PC-9 (cell line): Measurements from ENCODE around the gene SH3BP5L. TPM values are rescaled to one million over a fixed set of nuclear protein-coding genes. Genes with fewer than 3 reads are reported as not detected.

Source experiments
- BruUV-seq: library from RNA; stranded (reverse); fragments of 400-500 nt; replicated peaks from 2 replicates; lab custom pipeline; 2021; lab: Mats Ljungman, UMichigan
- CTCF ChIA-PET: fragments of 300-600 bp; sonication (Branson Sonifier 250); formaldehyde crosslinking; loops from one replicate; lab custom pipeline; 2022; ENCODE audit warnings: antibody characterized with exemption; lab: Charles Lee
- POLR2A ChIA-PET: fragments of 300-600 bp; sonication (Branson Sonifier 250); formaldehyde crosslinking; loops from one replicate; lab custom pipeline; 2022; ENCODE audit warnings: antibody characterized with exemption; ENCODE audit not compliant: unreplicated experiment; lab: Charles Lee
- DNase-seq, 2 experiments: peaks; one replicate each; pipeline versions ENCODE4 v3.0.0 to v3.0.0-alpha.2; 2015 to 2022; ENCODE audit warnings: mixed read lengths in 1 of 2
- H2AFZ ChIP-seq: fragments of 200-600 bp; sonication (generic); 2 replicates; pipeline ENCODE4 v1.8.1; 2017; ENCODE audit warnings: antibody characterized with exemption
- H3F3A ChIP-seq: fragments of 200-600 bp; sonication (generic); 2 replicates; pipeline ENCODE4 v1.8.1; 2017; ENCODE audit warnings: antibody characterized with exemption, mild to moderate bottlenecking, low read depth; ENCODE audit not compliant: insufficient read depth
- H3K27ac ChIP-seq: fragments of 200-600 bp; sonication (generic); 2 replicates; pipeline ENCODE4 v1.6.1; 2016; ENCODE audit warnings: mixed run types
- H3K27me3 ChIP-seq: fragments of 200-600 bp; sonication (generic); 2 replicates; pipeline ENCODE4 v1.6.1; 2016; ENCODE audit warnings: low read depth, mixed run types; ENCODE audit not compliant: insufficient read depth
- H3K36me3 ChIP-seq: fragments of 200-600 bp; sonication (generic); 2 replicates; pipeline ENCODE4 v1.6.1; 2016; ENCODE audit warnings: low read depth, mixed run types
- H3K4me1 ChIP-seq: fragments of 200-600 bp; sonication (generic); replicated peaks from 2 replicates; pipeline ENCODE4 v1.6.1; 2016; ENCODE audit warnings: mixed run types; ENCODE audit not compliant: insufficient read depth
- H3K4me2 ChIP-seq: fragments of 200-600 bp; sonication (generic); 2 replicates; pipeline ENCODE4 v1.6.1; 2017; ENCODE audit warnings: mixed run types
- H3K4me3 ChIP-seq: fragments of 200-600 bp; sonication (generic); 2 replicates; pipeline ENCODE4 v1.6.1; 2016; ENCODE audit warnings: mixed run types
- H3K79me2 ChIP-seq: fragments of 200-600 bp; sonication (generic); 2 replicates; pipeline ENCODE4 v1.6.1; 2017; ENCODE audit warnings: low read depth, mixed run types
- H3K9me2 ChIP-seq: fragments of 200-600 bp; sonication (generic); 2 replicates; pipeline ENCODE4 v1.8.1; 2017; ENCODE audit warnings: mild to moderate bottlenecking; ENCODE audit not compliant: insufficient read depth
- H3K9me3 ChIP-seq: fragments of 200-600 bp; sonication (generic); 2 replicates; pipeline ENCODE4 v1.8.1; 2016; ENCODE audit warnings: low read depth; ENCODE audit not compliant: insufficient read depth
- H4K20me1 ChIP-seq: fragments of 200-600 bp; sonication (generic); 2 replicates; pipeline ENCODE4 v1.8.1; 2017; ENCODE audit not compliant: insufficient read depth
- EZH2 ChIP-seq: fragments of 200-600 bp; sonication (generic); IDR thresholded peaks from 2 replicates; pipeline ENCODE4 v1.8.0; 2017; ENCODE audit warnings: antibody characterized with exemption, low read depth
- intact Hi-C: fragments of 100-400 bp; cut with micrococcal nuclease; formaldehyde crosslinking; loops from one replicate; pipeline ENCODE4 v1.10.0; 2022; ENCODE audit not compliant: unreplicated experiment
- total RNA-seq: library from RNA; stranded (reverse); gene quantifications from 2 replicates; pipeline ENCODE4 v1.2.3, GENCODE V29; 2021
- TF ChIP-seq, protein P1 (sequence below): fragments of 200-600 bp; sonication (generic); conservative IDR thresholded peaks from 2 replicates; pipeline ENCODE4 v1.6.1; 2017; ENCODE audit warnings: mixed run types, antibody characterized with exemption, mild to moderate bottlenecking, moderate library complexity

SH3BP5L gene
- total RNA-seq, 1 experiment from 2014 or later: 24.6 TPM

DNA sequence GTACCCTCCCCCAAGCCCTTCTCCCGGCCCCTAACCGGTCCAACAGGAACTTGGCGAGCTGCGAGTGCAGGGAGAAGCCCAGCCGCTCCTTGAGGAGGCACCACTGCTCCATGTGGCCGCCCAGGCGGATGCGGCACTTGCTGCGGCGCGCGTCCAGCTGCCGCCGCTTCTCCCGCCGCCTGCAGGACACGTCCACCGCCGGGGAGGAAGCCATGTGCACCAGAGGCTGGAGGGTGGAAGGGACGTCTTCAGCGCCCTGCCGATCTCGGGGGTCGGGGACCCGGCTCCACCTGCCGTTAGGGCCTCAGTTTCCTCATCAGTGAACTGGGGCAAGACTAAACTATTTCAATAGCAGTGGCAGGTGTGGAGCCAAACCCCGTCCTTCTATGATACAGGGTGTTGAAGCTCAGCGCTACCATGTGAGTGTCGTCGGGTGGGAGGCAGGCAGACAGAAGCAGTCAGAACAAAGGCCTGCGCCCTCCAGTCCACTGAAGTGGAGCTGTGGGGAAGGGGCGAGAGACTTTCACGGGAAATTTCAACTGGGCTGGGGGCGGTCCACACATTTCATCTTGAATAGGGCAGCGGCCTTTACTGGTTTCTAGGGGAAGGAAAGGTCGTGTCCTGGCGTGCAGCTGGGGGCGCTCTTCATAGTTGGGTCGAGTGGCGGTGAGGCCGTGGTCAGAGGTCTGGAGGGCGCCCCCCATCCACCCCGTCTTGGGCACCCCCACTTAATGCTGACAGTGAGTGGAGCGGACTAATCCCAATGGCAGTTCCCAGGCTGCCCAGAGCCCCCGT lies 32.6 kb upstream of the SH3BP5L start:
- Histone ChIP-seq H2AFZ (peak overlapping the region; percentile 93), H3K36me3 (no peaks in the 10 kb centered on the region; the same call in 1 of the 2 replicates), H3K4me2 (peak overlapping the region; percentile 94), H3K4me1 (peaks cover 16% of the 10 kb centered on the region), H3K9me2 (no peaks in the 10 kb centered on the region), H3K27me3 (no peaks in the 10 kb centered on the region), H3K9me3 (no peaks in the 10 kb centered on the region), H3K79me2 (peaks cover 23% of the 10 kb centered on the region), H3K4me3 (peak overlapping the region; percentile 75), H3F3A (peaks cover 4% of the 10 kb centered on the region; the same call in 1 of the 2 replicates), H3K27ac (peak overlapping the region; percentile 72), H4K20me1 (no peaks in the 10 kb centered on the region)
- POLR2A ChIA-PET: interaction anchor here (0.5 to 1.0 kb wide), 3 partner anchors 19 to 49 kb away, joined by 3 to 9 read pairs (median 6); partner anchors contain the start of gene SH3BP5L
- DNase-seq: peak; percentile 53 to 76
- CTCF ChIA-PET: interaction anchor here (1.4 kb wide), 1 partner anchor 19 kb away, joined by 17 read pairs; no protein-coding TSS in a partner anchor
- TF ChIP-seq, protein P1, sequence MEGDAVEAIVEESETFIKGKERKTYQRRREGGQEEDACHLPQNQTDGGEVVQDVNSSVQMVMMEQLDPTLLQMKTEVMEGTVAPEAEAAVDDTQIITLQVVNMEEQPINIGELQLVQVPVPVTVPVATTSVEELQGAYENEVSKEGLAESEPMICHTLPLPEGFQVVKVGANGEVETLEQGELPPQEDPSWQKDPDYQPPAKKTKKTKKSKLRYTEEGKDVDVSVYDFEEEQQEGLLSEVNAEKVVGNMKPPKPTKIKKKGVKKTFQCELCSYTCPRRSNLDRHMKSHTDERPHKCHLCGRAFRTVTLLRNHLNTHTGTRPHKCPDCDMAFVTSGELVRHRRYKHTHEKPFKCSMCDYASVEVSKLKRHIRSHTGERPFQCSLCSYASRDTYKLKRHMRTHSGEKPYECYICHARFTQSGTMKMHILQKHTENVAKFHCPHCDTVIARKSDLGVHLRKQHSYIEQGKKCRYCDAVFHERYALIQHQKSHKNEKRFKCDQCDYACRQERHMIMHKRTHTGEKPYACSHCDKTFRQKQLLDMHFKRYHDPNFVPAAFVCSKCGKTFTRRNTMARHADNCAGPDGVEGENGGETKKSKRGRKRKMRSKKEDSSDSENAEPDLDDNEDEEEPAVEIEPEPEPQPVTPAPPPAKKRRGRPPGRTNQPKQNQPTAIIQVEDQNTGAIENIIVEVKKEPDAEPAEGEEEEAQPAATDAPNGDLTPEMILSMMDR: peak; percentile 55
- no peak for TF ChIP-seq EZH2
- BruUV-seq: TSS peak; percentile 54
- intact Hi-C loops: loop anchor here (1.0 kb wide), 2 partner anchors 20 to 32 kb away; partner anchors contain the start of gene ZNF672

DNA sequence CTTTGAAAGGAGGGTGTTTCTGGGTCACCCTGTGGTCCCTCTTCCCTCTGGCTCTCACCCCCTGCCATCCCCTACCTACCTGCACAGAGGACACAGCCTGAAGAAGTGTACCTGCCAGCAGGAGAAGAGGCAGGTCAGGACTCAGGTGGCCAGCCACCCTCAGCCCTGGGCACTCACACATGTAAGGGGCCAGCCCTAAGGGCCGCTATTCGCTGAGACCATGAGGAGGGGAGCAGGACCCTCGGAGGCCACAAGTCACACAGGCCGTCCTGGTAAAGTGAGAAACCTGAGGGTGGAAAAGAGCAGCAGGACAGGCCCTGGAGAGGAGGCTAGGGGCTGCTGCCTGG lies 32.0 kb upstream of the SH3BP5L start:
- no peaks in the 10 kb centered on the region for H3K9me3 ChIP-seq
- H2AFZ ChIP-seq: peak overlapping the region; percentile 93
- CTCF ChIA-PET: interaction anchor here (1.4 kb wide), 1 partner anchor 19 kb away, joined by 17 read pairs; no protein-coding TSS in a partner anchor
- no peaks in the 10 kb centered on the region for H3K27me3 ChIP-seq
- intact Hi-C loops: loop anchor here (1.0 kb wide), 2 partner anchors 19 to 31 kb away; partner anchors contain the start of gene ZNF672
- peak overlapping the region; percentile 72 for H3K27ac ChIP-seq
- TF ChIP-seq EZH2: no peak
- TF ChIP-seq, protein P1: no peak
- peaks cover 23% of the 10 kb centered on the region for H3K79me2 ChIP-seq
- BruUV-seq: no TSS peak
- no peak for DNase-seq
- H4K20me1 ChIP-seq: no peaks in the 10 kb centered on the region
- no peaks in the 10 kb centered on the region; the same call in 1 of the 2 replicates for H3K36me3 ChIP-seq
- peaks cover 16% of the 10 kb centered on the region for H3K4me1 ChIP-seq
- H3K4me2 ChIP-seq: peak overlapping the region; percentile 94
- peak overlapping the region; percentile 75 for H3K4me3 ChIP-seq
- H3F3A ChIP-seq: peaks cover 4% of the 10 kb centered on the region; the same call in 1 of the 2 replicates
- POLR2A ChIA-PET: interaction anchor here (0.9 kb wide), 1 partner anchor 19 kb away, joined by 3 read pairs; no protein-coding TSS in a partner anchor
- H3K9me2 ChIP-seq: no peaks in the 10 kb centered on the region

DNA sequence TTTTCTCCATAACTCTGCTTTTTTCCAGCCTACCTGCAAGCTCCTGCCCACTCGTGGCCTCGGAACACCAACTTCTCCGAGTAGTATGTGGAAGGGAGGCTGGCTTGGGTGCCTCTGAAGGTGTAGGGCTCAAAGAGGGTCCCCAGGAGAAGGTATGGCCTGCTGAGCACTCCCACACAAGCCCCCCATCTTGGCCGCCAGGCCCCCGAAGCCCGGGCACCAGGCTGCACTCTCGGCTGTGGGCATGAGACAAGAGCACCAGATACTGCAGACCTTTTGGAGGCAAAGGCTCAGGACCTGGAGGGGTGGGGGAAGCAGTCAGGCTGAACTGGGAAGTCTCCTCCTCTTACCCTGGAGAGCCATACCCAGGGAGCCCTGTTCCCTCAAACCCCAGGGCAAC lies 31.5 kb upstream of the SH3BP5L start:
- intact Hi-C loops: no loop called here
- peak overlapping the region; percentile 94 for H3K4me2 ChIP-seq
- H4K20me1 ChIP-seq: no peaks in the 10 kb centered on the region
- H3K4me1 ChIP-seq: peaks cover 16% of the 10 kb centered on the region
- peak overlapping the region; percentile 75 for H3K4me3 ChIP-seq
- no peak for DNase-seq
- BruUV-seq: no TSS peak
- H3F3A ChIP-seq: peaks cover 4% of the 10 kb centered on the region; the same call in 1 of the 2 replicates
- no peak for TF ChIP-seq EZH2
- TF ChIP-seq, protein P1: no peak
- CTCF ChIA-PET: no interaction called here
- H3K27me3 ChIP-seq: no peaks in the 10 kb centered on the region
- no peaks in the 10 kb centered on the region for H3K9me3 ChIP-seq
- H3K79me2 ChIP-seq: peaks cover 23% of the 10 kb centered on the region
- H3K36me3 ChIP-seq: no peaks in the 10 kb centered on the region; the same call in 1 of the 2 replicates
- no peak overlapping the region for H3K27ac ChIP-seq
- POLR2A ChIA-PET: no interaction called here
- no peaks in the 10 kb centered on the region for H3K9me2 ChIP-seq
- no peak overlapping the region; the same call in 1 of the 2 replicates for H2AFZ ChIP-seq
